Natural killer cell (primary cell): ENCODE data around the gene FANCG. TPM values are rescaled to one million over a fixed set of nuclear protein-coding genes. Genes with fewer than 3 reads are reported as not detected.

Source experiments
- ATAC-seq, 3 donors: fragments of 150-1000 bp in 2 of 3; fragments of 200-7000 bp in 1 of 3; cut with Tn5 transposase; 1 replicate in 1 of 3; 2 replicates in 2 of 3; pipeline ENCODE4 v1.10.0; 2021; ENCODE audit warnings: mild to moderate bottlenecking in 2 of 3, moderate library complexity in 2 of 3
- DNase-seq, 2 donors: peaks; one replicate each; pipeline versions ENCODE4 v3.0.0 to v3.0.0-alpha.2; 2013 to 2021; ENCODE audit warnings: mixed read lengths in 1 of 2
- H3K27ac ChIP-seq: one replicate; pipeline ENCODE4 v1.5.1; 2013; ENCODE audit warnings: mild to moderate bottlenecking, low read length
- H3K27me3 ChIP-seq: one replicate; pipeline ENCODE4 v1.6.1; 2013; ENCODE audit warnings: low read length; ENCODE audit not compliant: control insufficient read depth, insufficient read depth
- H3K36me3 ChIP-seq: one replicate; pipeline ENCODE4 v1.6.1; 2013; ENCODE audit warnings: low read length; ENCODE audit not compliant: control insufficient read depth, insufficient read depth
- H3K4me1 ChIP-seq: one replicate; pipeline ENCODE4 v1.6.1; 2013; ENCODE audit warnings: low read length; ENCODE audit not compliant: control insufficient read depth, insufficient read depth
- H3K4me3 ChIP-seq: one replicate; pipeline ENCODE4 v1.5.1; 2013; ENCODE audit warnings: low read length
- H3K9me3 ChIP-seq: one replicate; pipeline ENCODE4 v1.6.1; 2013; ENCODE audit warnings: low read length; ENCODE audit not compliant: control insufficient read depth, insufficient read depth
- H3K27ac Mint-ChIP-seq, 2 donors: one replicate each; pipeline ENCODE4 v1.8.0; 2022; ENCODE audit warnings: mild to moderate bottlenecking in 2 of 2, mixed read lengths in 2 of 2, moderate library complexity in 1 of 2
- H3K27me3 Mint-ChIP-seq, 2 donors: one replicate each; pipeline ENCODE4 v1.8.0; 2022; ENCODE audit warnings: low read depth in 2 of 2, mixed read lengths in 2 of 2
- H3K36me3 Mint-ChIP-seq: one replicate; pipeline ENCODE4 v1.8.0; 2022; ENCODE audit warnings: mixed read lengths
- H3K4me1 Mint-ChIP-seq, 2 donors: one replicate each; pipeline ENCODE4 v1.8.0; 2022; ENCODE audit warnings: mixed read lengths in 2 of 2
- H3K4me3 Mint-ChIP-seq: one replicate; pipeline ENCODE4 v1.8.0; 2022; ENCODE audit warnings: mild to moderate bottlenecking, moderate library complexity, mixed read lengths
- H3K9me3 Mint-ChIP-seq, 2 donors: one replicate each; pipeline ENCODE4 v1.8.0; 2022; ENCODE audit warnings: mixed read lengths in 2 of 2
- WGBS: methylation state at CpG from one replicate; pipeline ENCODE4 v1.1.7; 2013; ENCODE audit warnings: missing lambda C conversion rate; ENCODE audit not compliant: insufficient coverage; 5-methylcytosine and 5-hydroxymethylcytosine counted together
- intact Hi-C: fragments of 100-400 bp; cut with micrococcal nuclease; formaldehyde crosslinking; loops from one replicate; pipeline ENCODE4 v1.14.2; 2022
- total RNA-seq, 4 donors: library from RNA; stranded (reverse); fragments of 120-200 nt in 1 of 4; gene quantifications; one replicate each; pipeline versions ENCODE4 v1.2.3 to v1.2.4, GENCODE V29; 2013 to 2022
- TF ChIP-seq, protein P1 (sequence below): fragments of 200-600 bp; IDR thresholded peaks from one replicate; pipeline ENCODE4 v1.8.0; 2022; ENCODE audit warnings: antibody characterized with exemption

Gene FANCG
- total RNA-seq, 3 donors from 2014 or later (not counting 1 experiment from before 2014, with no cell fraction given): 33.9 to 38.9 (median 35.7) TPM

DNA sequence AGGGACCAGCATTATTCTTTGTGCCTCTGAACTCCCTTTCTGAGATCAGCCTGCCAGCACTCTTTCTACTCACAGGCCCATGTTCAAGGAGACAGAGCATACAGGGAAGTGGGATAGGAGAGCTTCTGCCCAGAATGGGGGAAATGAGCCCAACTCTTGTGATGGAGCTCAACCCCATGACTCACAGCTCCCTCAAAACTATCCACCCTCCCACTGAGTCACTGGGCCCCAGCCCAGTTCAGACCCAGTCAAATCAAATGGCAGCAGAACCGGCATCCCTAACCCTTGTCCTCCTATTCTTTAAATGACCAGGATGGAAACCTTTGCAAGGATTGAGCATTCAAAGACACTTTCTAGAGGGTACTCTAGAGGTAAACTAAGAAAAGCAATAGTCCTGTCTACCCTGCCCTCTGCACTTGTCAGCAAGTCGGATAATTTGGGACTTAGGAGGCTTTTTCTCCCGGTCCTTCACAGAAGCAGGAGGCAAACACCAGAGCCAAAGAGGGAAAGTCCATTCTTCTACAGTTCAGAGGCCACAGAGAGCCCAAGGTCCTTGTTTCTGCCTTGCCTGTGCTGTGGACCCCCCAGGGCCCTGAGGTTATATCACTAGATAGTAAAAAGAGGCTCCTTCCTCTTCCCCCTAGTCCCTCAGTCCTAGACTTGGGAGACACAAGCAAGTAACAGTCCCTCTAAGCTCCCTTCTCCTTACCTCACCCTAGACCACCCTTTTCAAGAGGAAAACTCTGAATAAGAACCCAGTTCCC, 32.7 kb upstream of the FANCG start:
- no peaks in the 10 kb centered on the region for H3K36me3 Mint-ChIP-seq
- no peaks in the 10 kb centered on the region for H3K27me3 Mint-ChIP-seq
- Histone ChIP-seq H3K4me3 (no peak overlapping the region), H3K27ac (peak overlapping the region; percentile 65), H3K9me3 (no peaks in the 10 kb centered on the region), H3K27me3 (no peaks in the 10 kb centered on the region), H3K36me3 (peaks cover 8% of the 10 kb centered on the region), H3K4me1 (peaks cover 59% of the 10 kb centered on the region)
- peak in 1 of 2 donors; percentile 31 for DNase-seq
- no peak for ATAC-seq
- H3K27ac Mint-ChIP-seq: peak overlapping the region; percentile 90 to 97
- WGBS: 92% methylated on average over 3 of the region's 3 CpGs
- intact Hi-C loops: loop anchor here (10.0 kb wide), 1 partner anchor 702 kb away; the partner anchor contains the start of genes HINT2 and SPAG8
- TF ChIP-seq, protein P1, sequence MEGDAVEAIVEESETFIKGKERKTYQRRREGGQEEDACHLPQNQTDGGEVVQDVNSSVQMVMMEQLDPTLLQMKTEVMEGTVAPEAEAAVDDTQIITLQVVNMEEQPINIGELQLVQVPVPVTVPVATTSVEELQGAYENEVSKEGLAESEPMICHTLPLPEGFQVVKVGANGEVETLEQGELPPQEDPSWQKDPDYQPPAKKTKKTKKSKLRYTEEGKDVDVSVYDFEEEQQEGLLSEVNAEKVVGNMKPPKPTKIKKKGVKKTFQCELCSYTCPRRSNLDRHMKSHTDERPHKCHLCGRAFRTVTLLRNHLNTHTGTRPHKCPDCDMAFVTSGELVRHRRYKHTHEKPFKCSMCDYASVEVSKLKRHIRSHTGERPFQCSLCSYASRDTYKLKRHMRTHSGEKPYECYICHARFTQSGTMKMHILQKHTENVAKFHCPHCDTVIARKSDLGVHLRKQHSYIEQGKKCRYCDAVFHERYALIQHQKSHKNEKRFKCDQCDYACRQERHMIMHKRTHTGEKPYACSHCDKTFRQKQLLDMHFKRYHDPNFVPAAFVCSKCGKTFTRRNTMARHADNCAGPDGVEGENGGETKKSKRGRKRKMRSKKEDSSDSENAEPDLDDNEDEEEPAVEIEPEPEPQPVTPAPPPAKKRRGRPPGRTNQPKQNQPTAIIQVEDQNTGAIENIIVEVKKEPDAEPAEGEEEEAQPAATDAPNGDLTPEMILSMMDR: no peak
- H3K4me1 Mint-ChIP-seq: peaks cover 66 to 81% of the 10 kb centered on the region in 2 donors
- no peaks in the 10 kb centered on the region for H3K9me3 Mint-ChIP-seq
- H3K4me3 Mint-ChIP-seq: peak overlapping the region; percentile 85

DNA sequence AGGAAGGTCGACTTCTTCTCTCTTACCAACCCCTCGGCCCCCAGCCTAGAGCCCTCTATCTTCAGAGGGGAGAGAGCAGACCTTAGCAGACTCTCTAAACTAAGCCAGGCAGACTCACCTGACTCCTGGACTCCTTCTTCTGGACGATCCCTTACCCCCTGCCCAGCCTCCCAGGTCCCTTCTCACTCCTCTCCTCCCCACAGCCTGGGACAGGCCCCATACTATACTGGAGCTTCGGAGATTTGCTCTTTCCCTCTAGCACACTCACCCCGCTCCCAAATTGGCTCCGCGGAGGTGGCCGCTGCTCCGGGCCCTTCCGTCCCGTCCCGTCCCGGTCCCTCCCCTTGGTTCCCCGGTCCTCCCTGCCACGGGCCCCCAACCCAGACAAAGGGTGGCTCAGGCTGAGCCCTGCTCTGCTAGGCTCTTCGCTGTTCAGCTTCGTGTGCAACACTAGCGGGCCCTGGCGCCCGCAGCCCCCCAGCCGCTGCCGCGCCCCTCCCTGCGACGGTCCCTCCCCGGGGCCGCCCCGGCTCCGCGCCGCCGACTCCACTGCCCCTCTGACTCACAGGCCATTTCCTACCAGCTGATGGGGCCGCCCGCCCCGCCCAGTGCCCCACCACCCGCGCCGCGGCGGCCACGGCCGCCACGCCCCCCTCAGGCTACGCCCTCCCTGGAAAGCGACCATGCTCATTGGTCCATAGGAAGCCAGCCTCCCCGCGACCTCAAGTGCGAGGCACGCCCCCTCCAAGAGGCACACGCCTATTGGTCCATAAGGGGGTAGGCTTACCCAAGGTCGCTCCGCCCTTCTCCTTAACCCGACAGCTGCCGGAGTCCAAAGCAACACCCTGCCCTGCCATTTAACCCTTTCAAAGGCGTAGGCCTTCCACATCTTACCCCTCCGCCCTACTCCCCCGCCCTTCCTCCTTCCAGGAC, 31.5 kb upstream of the FANCG start:
- TF ChIP-seq, protein P1: no peak
- Histone ChIP-seq H3K9me3 (no peaks in the 10 kb centered on the region), H3K4me3 (peak overlapping the region; percentile 70), H3K27ac (peak overlapping the region; percentile 87), H3K36me3 (peaks cover 20% of the 10 kb centered on the region), H3K27me3 (no peaks in the 10 kb centered on the region), H3K4me1 (peaks cover 49% of the 10 kb centered on the region)
- 2% methylated on average over 57 of the region's 57 CpGs for WGBS
- DNase-seq (peak; percentile 91 to 98), ATAC-seq (peak; percentile 70 to 87 (median 77))
- H3K4me1 Mint-ChIP-seq: peaks cover 59 to 75% of the 10 kb centered on the region in 2 donors
- peak overlapping the region; percentile 85 for H3K4me3 Mint-ChIP-seq
- no peaks in the 10 kb centered on the region for H3K36me3 Mint-ChIP-seq
- intact Hi-C loops: loop anchor here (1.0 to 10.0 kb wide), 2 partner anchors 8 to 704 kb away; partner anchors contain the start of genes HINT2, SPAG8 and STOML2
- H3K27me3 Mint-ChIP-seq: no peaks in the 10 kb centered on the region
- peak overlapping the region; percentile 90 to 97 for H3K27ac Mint-ChIP-seq
- no peaks in the 10 kb centered on the region for H3K9me3 Mint-ChIP-seq

DNA sequence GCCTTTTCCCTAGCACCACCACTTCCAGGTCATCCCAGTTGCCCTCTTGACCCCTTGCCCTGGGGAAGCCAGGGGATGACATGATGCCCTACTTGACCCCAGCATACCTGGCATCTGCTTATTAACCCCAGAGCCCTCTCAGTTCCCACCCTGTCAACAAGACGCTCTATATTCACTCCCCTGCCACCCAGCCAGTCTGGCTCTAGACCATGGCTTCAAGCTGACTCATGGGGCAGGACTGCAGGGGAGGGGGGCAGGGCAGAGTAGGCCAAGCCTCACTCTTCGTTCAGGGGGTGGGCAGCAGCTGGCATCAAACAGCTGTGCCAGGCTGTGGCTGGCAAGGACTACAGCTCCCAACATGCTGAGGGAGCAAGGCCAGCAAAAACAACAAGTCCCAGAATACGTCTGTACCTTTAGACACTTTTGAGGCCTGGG, 30.6 kb upstream of the FANCG start:
- Mint-ChIP-seq H3K36me3 (no peaks in the 10 kb centered on the region), H3K4me1 (peaks cover 50 to 66% of the 10 kb centered on the region in 2 donors), H3K9me3 (no peaks in the 10 kb centered on the region), H3K27ac (peak overlapping the region; percentile 90 to 97), H3K4me3 (no peak overlapping the region), H3K27me3 (no peaks in the 10 kb centered on the region)
- TF ChIP-seq, protein P1: no peak
- H3K9me3 ChIP-seq: no peaks in the 10 kb centered on the region
- DNase-seq (no peak), ATAC-seq (no peak)
- intact Hi-C loops: loop anchor here (10.0 kb wide), 1 partner anchor 704 kb away; the partner anchor contains the start of genes HINT2 and SPAG8
- no peaks in the 10 kb centered on the region for H3K27me3 ChIP-seq
- H3K4me3 ChIP-seq: no peak overlapping the region
- peaks cover 45% of the 10 kb centered on the region for H3K4me1 ChIP-seq
- WGBS: 58% methylated on average over 3 of the region's 3 CpGs
- peaks cover 29% of the 10 kb centered on the region for H3K36me3 ChIP-seq
- H3K27ac ChIP-seq: peak overlapping the region; percentile 87
